GM19193 (cell line): ENCODE results near the gene USP1.

ENCODE experiments used
- POLR2A ChIP-seq: IDR thresholded peaks from 4 replicates; pipeline ENCODE4 v1.6.1; 2011; ENCODE audit not compliant: insufficient read depth, insufficient read length; ENCODE audit errors: extremely low read depth

Gene USP1

GRCh38 chr1:62494137-62494536 is 57.3 kb downstream of the USP1 start:
- no peak for TF ChIP-seq POLR2A

- TF ChIP-seq POLR2A, result no peak
Observed at GRCh38 chr1:62500210-62500609, 63.4 kb downstream of the USP1 start.
